Loucy (cell line): ENCODE measurements around the gene HOXC12.

Source experiments
- CTCF ChIP-seq: fragments of 200-600 bp; sonication (generic); conservative IDR thresholded peaks from 2 replicates; pipeline ENCODE4 v1.5.1; 2014; ENCODE audit warnings: mild to moderate bottlenecking, antibody characterized with exemption, low read length
- EZH2phosphoT487 ChIP-seq: fragments of 200-600 bp; IDR thresholded peaks from 2 replicates; pipeline ENCODE4 v1.6.1; 2018; ENCODE audit warnings: antibody characterized with exemption, mild to moderate bottlenecking, moderate library complexity, borderline replicate concordance

DNA sequence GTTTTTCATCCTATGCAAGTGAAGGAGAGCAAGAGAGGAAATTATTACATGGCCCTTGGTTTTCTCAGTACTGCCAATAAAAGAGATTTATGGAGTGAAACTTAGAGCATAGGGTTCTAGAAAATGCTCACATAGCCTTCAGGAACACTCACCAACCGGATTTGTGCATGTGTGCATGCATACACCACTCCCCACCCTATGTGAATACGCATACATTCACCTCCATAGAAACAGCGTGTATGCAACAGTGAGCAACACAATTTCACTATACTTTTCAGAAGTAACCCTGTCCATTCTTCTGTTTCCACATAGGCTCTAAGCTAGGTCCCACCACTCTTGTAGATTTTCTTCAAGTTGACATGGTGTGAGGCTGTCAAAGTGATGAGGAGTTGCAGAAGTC lies 47.6 kb upstream of the HOXC12 start:
- TF ChIP-seq CTCF (no peak), EZH2phosphoT487 (no peak)
